Neutrophil (primary cell): ENCODE data around the gene CLCN5.
A peak's percentile ranks its signal among the peaks of the same experiment; 100 is the strongest.

Experiments used
- H3K27ac ChIP-seq: fragments of 200-600 bp; sonication (generic); 2 replicates; pipeline ENCODE4 v1.5.1; 2016; ENCODE audit warnings: mild to moderate bottlenecking, moderate library complexity
- H3K27me3 ChIP-seq: fragments of 200-600 bp; sonication (generic); 2 replicates; pipeline ENCODE4 v1.6.0; 2016; ENCODE audit warnings: mild to moderate bottlenecking
- H3K36me3 ChIP-seq: fragments of 200-600 bp; sonication (generic); 2 replicates; pipeline ENCODE4 v1.5.1; 2017
- H3K4me1 ChIP-seq, 2 experiments: fragments of 200-600 bp in 1 of 2; sonication (generic) in 1 of 2; 1 replicate in 1 of 2; 2 replicates in 1 of 2; pipeline versions ENCODE4 v1.5.1 to v1.6.1; 2013 to 2016; ENCODE audit warnings: low read depth in 1 of 2, low read length in 1 of 2, mild to moderate bottlenecking in 1 of 2, moderate library complexity in 1 of 2; ENCODE audit not compliant: control insufficient read depth in 1 of 2, insufficient read depth in 1 of 2
- H3K4me3 ChIP-seq, 2 experiments: fragments of 200-600 bp in 1 of 2; sonication (generic) in 1 of 2; 1 replicate in 1 of 2; 2 replicates in 1 of 2; pipeline ENCODE4 v1.5.1; 2013 to 2016; ENCODE audit warnings: low read depth in 1 of 2, low read length in 1 of 2, mild to moderate bottlenecking in 1 of 2, moderate library complexity in 1 of 2
- H3K9me3 ChIP-seq: fragments of 200-600 bp; sonication (generic); 2 replicates; pipeline ENCODE4 v1.5.1; 2016
- TF ChIP-seq, protein P1 (sequence below): fragments of 200-600 bp; sonication (generic); IDR thresholded peaks from 2 replicates; pipeline ENCODE4 v1.5.1; 2016; ENCODE audit warnings: antibody characterized with exemption

CLCN5 gene

DNA sequence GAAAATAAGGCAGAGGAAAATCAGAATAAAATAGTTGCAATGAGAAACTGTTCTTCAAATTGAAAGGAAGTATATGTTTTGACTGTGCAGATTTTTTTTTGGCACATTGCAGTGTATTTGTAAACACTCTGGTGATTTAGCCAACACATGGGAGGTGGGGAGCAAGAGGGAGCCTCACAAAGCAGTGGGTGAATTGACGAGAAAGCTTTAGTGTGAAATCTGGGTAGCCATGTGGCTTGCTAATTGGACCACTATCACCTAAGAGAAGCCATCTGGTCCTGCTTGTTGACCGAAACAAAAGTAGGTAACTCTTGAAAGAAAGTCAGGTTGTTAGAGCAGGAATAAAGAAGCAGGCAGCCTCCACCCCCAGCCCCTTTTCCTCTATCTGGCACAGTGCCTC lies 10.4 kb downstream of the CLCN5 start:
- Histone ChIP-seq H3K4me1 (no peaks in the 10 kb centered on the region), H3K27ac (no peak overlapping the region), H3K9me3 (no peaks in the 10 kb centered on the region), H3K27me3 (no peaks in the 10 kb centered on the region), H3K4me3 (no peak overlapping the region), H3K36me3 (no peaks in the 10 kb centered on the region)
- TF ChIP-seq, protein P1, sequence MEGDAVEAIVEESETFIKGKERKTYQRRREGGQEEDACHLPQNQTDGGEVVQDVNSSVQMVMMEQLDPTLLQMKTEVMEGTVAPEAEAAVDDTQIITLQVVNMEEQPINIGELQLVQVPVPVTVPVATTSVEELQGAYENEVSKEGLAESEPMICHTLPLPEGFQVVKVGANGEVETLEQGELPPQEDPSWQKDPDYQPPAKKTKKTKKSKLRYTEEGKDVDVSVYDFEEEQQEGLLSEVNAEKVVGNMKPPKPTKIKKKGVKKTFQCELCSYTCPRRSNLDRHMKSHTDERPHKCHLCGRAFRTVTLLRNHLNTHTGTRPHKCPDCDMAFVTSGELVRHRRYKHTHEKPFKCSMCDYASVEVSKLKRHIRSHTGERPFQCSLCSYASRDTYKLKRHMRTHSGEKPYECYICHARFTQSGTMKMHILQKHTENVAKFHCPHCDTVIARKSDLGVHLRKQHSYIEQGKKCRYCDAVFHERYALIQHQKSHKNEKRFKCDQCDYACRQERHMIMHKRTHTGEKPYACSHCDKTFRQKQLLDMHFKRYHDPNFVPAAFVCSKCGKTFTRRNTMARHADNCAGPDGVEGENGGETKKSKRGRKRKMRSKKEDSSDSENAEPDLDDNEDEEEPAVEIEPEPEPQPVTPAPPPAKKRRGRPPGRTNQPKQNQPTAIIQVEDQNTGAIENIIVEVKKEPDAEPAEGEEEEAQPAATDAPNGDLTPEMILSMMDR = no peak

DNA sequence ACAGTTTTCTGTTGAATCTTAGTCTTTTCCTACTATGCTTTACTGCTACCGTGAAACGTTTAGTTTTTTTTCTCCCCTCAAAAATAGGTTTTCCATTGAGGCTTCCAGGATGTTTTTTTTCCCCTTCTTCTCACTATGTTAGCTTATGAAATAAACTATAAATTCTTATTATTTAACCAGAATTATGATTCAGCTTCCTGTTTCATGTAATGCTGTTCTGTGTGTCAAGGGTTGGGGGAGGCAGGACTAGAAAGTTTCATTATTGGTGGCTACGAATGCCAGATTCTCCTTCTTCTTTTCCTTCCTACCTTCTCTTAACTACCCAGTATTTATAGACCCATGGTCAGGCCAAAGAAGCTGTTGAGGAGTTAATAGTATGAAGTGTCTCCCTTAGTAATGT lies 11.8 kb downstream of the CLCN5 start:
- Histone ChIP-seq H3K27ac (no peak overlapping the region), H3K9me3 (no peaks in the 10 kb centered on the region)

DNA sequence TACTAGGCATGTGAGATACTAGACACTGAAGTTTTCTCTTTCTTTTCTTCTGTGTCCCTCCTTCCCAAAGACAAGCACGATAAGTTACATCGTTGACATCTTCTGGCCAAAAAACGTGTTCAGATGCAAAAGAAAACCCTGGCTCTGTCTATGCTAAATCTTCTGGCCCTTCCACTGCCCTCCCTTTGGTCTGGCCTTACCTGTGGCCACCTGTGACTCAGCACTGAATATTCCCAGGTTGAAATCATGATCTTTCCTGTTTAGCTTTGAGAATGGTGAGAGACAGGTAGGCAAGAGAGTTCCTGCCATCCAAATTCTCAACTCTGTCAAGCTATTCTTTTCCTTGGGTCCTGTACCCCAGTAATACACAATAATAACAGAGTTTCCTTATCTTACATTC lies 12.3 kb downstream of the CLCN5 start:
- TF ChIP-seq, protein P1 = no peak
- Histone ChIP-seq H3K4me1 (no peaks in the 10 kb centered on the region), H3K4me3 (no peak overlapping the region), H3K36me3 (no peaks in the 10 kb centered on the region), H3K9me3 (no peaks in the 10 kb centered on the region), H3K27me3 (no peaks in the 10 kb centered on the region), H3K27ac (no peak overlapping the region)

More for the DNA sequence above, 11.8 kb downstream of the CLCN5 start:
- Histone ChIP-seq H3K36me3 (no peaks in the 10 kb centered on the region), H3K27me3 (no peaks in the 10 kb centered on the region), H3K4me1 (no peaks in the 10 kb centered on the region), H3K4me3 (no peak overlapping the region)
- TF ChIP-seq, protein P1 = no peak

DNA sequence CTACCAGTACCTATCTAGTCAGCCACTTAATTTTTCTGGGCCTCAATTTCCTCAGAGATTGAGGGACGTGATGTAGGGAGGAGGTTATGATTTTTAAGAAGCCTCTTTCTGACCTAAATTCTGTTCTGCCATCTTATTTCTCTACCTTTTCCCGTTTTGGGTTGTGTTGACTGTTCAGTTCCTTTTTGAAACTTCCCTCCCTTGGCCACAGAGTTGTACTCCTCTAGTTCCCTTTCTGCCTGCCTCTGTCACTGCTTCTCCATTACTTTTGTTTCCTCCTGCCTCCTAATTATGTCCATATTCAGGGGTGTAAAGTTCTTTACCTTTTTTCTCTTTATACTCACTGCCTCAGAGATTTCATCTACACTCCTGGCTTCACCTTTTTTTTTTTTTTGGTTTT lies 25.4 kb downstream of the CLCN5 start:
- no peaks in the 10 kb centered on the region for H3K9me3 ChIP-seq
- H3K4me1 ChIP-seq = peaks cover 0 to 5% of the 10 kb centered on the region in 2 experiments
- no peaks in the 10 kb centered on the region for H3K27me3 ChIP-seq
- H3K4me3 ChIP-seq = no peak overlapping the region
- TF ChIP-seq, protein P1 = no peak
- no peaks in the 10 kb centered on the region for H3K36me3 ChIP-seq
- H3K27ac ChIP-seq = peak overlapping the region; percentile 15

DNA sequence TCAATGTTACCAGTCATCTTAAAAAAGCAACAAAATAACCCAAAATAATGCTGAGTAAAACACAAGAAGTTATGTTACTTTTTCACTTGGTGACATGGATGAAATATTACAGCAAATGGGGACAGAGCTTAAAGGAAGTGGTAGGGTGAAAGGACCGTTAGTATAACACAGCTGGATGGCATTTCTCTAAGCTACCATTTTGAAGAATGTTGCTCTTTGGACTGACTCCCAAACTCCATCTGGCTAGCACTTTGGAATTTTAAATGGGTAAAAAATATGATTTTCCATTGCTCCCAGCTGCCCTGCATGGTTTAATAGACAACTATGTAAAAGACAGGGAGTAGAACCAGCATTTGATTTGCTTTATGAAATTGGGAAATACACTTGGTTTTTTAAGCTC lies 27.6 kb downstream of the CLCN5 start:
- H3K27me3 ChIP-seq = no peaks in the 10 kb centered on the region
- no peak overlapping the region for H3K4me3 ChIP-seq
- peaks cover 0 to 5% of the 10 kb centered on the region in 2 experiments for H3K4me1 ChIP-seq
- H3K9me3 ChIP-seq = no peaks in the 10 kb centered on the region
- no peak overlapping the region for H3K27ac ChIP-seq
- TF ChIP-seq, protein P1 = no peak
- no peaks in the 10 kb centered on the region for H3K36me3 ChIP-seq
